NT2/D1 (cell line): ENCODE results near the gene GRPR.

ENCODE experiments used
- YY1 ChIP-seq: IDR thresholded peaks from 2 replicates; pipeline ENCODE4 v1.6.1; 2011; ENCODE audit not compliant: insufficient read length, insufficient read depth
- ZNF274 ChIP-seq: IDR thresholded peaks from 2 replicates; pipeline ENCODE4 v1.6.1; 2011; ENCODE audit warnings: mild to moderate bottlenecking, low read depth, low read length

DNA sequence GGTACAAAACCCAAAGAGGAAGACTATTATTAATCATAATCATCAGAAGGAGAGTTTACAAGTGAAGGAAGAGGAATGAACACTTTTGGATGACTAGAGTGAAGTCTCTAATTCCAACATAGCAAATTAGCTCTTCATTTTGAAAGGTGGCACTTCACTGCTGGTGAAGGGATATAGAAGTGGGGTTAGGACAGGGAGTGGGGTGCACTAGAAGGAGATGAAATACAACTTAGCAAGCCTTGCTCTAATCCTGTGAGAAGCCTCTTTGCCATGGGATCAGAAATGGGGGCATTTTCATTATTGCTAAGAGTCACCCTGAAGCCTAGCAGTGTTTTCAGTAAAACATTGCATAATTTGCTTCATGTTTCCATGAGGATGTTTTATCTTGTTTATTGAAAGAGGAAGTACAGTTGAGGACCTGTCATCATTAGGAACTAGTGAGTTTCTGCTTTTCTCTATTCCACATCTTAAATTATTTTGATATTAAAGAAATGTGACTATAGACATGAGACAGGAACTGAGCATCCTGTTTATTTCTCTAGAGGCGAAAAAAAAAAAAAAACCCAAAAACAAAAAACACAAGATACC lies 9.3 kb upstream of the GRPR start:
- no peak for TF ChIP-seq YY1
- no peak for TF ChIP-seq ZNF274
